SK-N-SH (cell line): ENCODE measurements around the gene WWOX. TPM values are rescaled to one million over a fixed set of nuclear protein-coding genes. Genes with fewer than 3 reads are reported as not detected.

Experiments used
- CTCF ChIA-PET: fragments of 300-600, 350-600 bp; formaldehyde crosslinking; extraction: SDS; loops from one replicate; lab custom pipeline; 2021; lab: Yijun Ruan, JAX
- POLR2A ChIA-PET: fragments of 350-600 bp; sonication (Branson Sonifier 250); formaldehyde crosslinking; extraction: SDS; loops from one replicate; lab custom pipeline; 2020; ENCODE audit warnings: antibody characterized with exemption, inconsistent platforms; lab: Yijun Ruan, JAX
- DNase-seq: peaks from one replicate; pipeline ENCODE4 v3.0.0; 2012
- H2AFZ ChIP-seq: fragments of 200-600 bp; sonication (generic); 2 replicates; pipeline ENCODE4 v1.8.1; 2016; ENCODE audit warnings: antibody characterized with exemption, mild to moderate bottlenecking, low read depth
- H3F3A ChIP-seq: fragments of 200-600 bp; sonication (generic); replicated peaks from 2 replicates; pipeline ENCODE3; 2016; ENCODE audit warnings: antibody characterized with exemption, mild to moderate bottlenecking; ENCODE audit not compliant: insufficient read depth
- H3K27ac ChIP-seq, 2 experiments: fragments of 200-500 bp in 1 of 2; fragments of 200-600 bp in 1 of 2; sonication (Bioruptor generic) in 1 of 2; sonication (generic), shearing (Covaris generic) in 1 of 2; 2 replicates each; pipeline versions ENCODE4 v1.5.1 to v1.6.1; 2014 to 2016; ENCODE audit warnings: low read depth in 2 of 2, inconsistent platforms in 1 of 2, low read length in 1 of 2, mild to moderate bottlenecking in 1 of 2, mixed read lengths in 1 of 2
- H3K27me3 ChIP-seq: fragments of 200-600 bp; sonication (generic), shearing (Covaris generic); 2 replicates; pipeline ENCODE4 v1.6.1; 2016; ENCODE audit warnings: mixed run types; ENCODE audit not compliant: insufficient read depth
- H3K36me3 ChIP-seq, 2 experiments: fragments of 200-500 bp in 1 of 2; fragments of 200-600 bp in 1 of 2; sonication (Bioruptor generic) in 1 of 2; sonication (generic) in 1 of 2; replicated peaks in 1 of 2; 2 replicates each; pipeline versions ENCODE3 to v1.5.1; 2014 to 2016; ENCODE audit warnings: low read length in 1 of 2, mild to moderate bottlenecking in 1 of 2; ENCODE audit not compliant: insufficient read depth in 2 of 2, control insufficient read depth in 1 of 2
- H3K4me1 ChIP-seq, 2 experiments: fragments of 200-500 bp in 1 of 2; fragments of 200-600 bp in 1 of 2; sonication (Bioruptor generic) in 1 of 2; sonication (generic), shearing (Covaris generic) in 1 of 2; 2 replicates each; pipeline versions ENCODE4 v1.5.1 to v1.6.1; 2014 to 2016; ENCODE audit warnings: low read depth in 1 of 2, low read length in 1 of 2, mixed run types in 1 of 2; ENCODE audit not compliant: insufficient read depth in 2 of 2, control insufficient read depth in 1 of 2
- H3K4me2 ChIP-seq: fragments of 200-600 bp; sonication (generic), shearing (Covaris generic); 2 replicates; pipeline ENCODE4 v1.6.1; 2017; ENCODE audit warnings: mixed run types
- H3K4me3 ChIP-seq, 2 experiments: fragments of 200-500 bp in 1 of 2; fragments of 200-600 bp in 1 of 2; sonication (Bioruptor generic) in 1 of 2; sonication (generic), shearing (Covaris generic) in 1 of 2; 2 replicates each; pipeline versions ENCODE4 v1.5.1 to v1.8.1; 2014 to 2016; ENCODE audit warnings: low read depth in 2 of 2, inconsistent platforms in 1 of 2, low read length in 1 of 2, mild to moderate bottlenecking in 1 of 2, mixed read lengths in 1 of 2, moderate library complexity in 1 of 2
- H3K79me2 ChIP-seq: fragments of 200-600 bp; sonication (generic); 2 replicates; pipeline ENCODE4 v1.8.1; 2017; ENCODE audit warnings: mild to moderate bottlenecking; ENCODE audit not compliant: insufficient read depth
- H3K9ac ChIP-seq: fragments of 200-600 bp; sonication (generic); 2 replicates; pipeline ENCODE4 v1.6.1; 2017; ENCODE audit warnings: mixed run types
- H3K9me2 ChIP-seq: fragments of 200-600 bp; sonication (generic); 2 replicates; pipeline ENCODE4 v1.6.1; 2017; ENCODE audit warnings: mixed run types
- H3K9me3 ChIP-seq: fragments of 200-600 bp; sonication (generic); 2 replicates; pipeline ENCODE4 v1.6.1; 2017; ENCODE audit warnings: mixed run types, mild to moderate bottlenecking, moderate library complexity
- H4K20me1 ChIP-seq: fragments of 200-600 bp; sonication (generic); 2 replicates; pipeline ENCODE4 v1.6.1; 2017; ENCODE audit warnings: mild to moderate bottlenecking, mixed run types; ENCODE audit not compliant: insufficient read depth
- ELF1 ChIP-seq: IDR thresholded peaks from 2 replicates; pipeline ENCODE4 v1.4.0; 2012
- EZH2phosphoT487 ChIP-seq: fragments of 200-600 bp; sonication (generic); IDR thresholded peaks from 2 replicates; pipeline ENCODE4 v1.6.1; 2017; ENCODE audit warnings: low read depth, mixed run types, mild to moderate bottlenecking, antibody characterized with exemption, moderate library complexity, borderline replicate concordance
- FOXM1 ChIP-seq: IDR thresholded peaks from 2 replicates; pipeline ENCODE4 v1.4.0; 2012; ENCODE audit warnings: low read depth, mild to moderate bottlenecking
- MAX ChIP-seq: IDR thresholded peaks from 2 replicates; pipeline ENCODE4 v1.4.0; 2012; ENCODE audit warnings: low read depth
- MEF2A ChIP-seq: IDR thresholded peaks from 2 replicates; pipeline ENCODE4 v1.4.0; 2012; ENCODE audit warnings: low read depth, borderline replicate concordance
- NFIC ChIP-seq: IDR thresholded peaks from 2 replicates; pipeline ENCODE4 v1.4.0; 2012; ENCODE audit warnings: borderline replicate concordance
- PBX3 ChIP-seq: IDR thresholded peaks from 2 replicates; pipeline ENCODE4; 2012
- RAD21 ChIP-seq: IDR thresholded peaks from 2 replicates; pipeline ENCODE4 v1.6.1; 2012; ENCODE audit warnings: mild to moderate bottlenecking, low read length
- RFX5 ChIP-seq: IDR thresholded peaks from 2 replicates; pipeline ENCODE4 v1.6.1; 2012; ENCODE audit warnings: mild to moderate bottlenecking, improper control_type of control experiment, low read length
- RXRA ChIP-seq: IDR thresholded peaks from 2 replicates; pipeline ENCODE4 v1.4.0; 2012; ENCODE audit warnings: low read depth, mild to moderate bottlenecking, borderline replicate concordance
- SMC3 ChIP-seq: IDR thresholded peaks from 2 replicates; pipeline ENCODE4 v1.6.1; 2012; ENCODE audit warnings: low read depth, low read length, improper control_type of control experiment
- TAF1 ChIP-seq: IDR thresholded peaks from 2 replicates; pipeline ENCODE4 v1.6.1; 2012; ENCODE audit warnings: low read depth, mild to moderate bottlenecking, low read length, moderate library complexity, borderline replicate concordance
- TCF12 ChIP-seq: IDR thresholded peaks from 2 replicates; pipeline ENCODE4 v1.4.0; 2012
- TEAD4 ChIP-seq: IDR thresholded peaks from 2 replicates; pipeline ENCODE4 v1.4.0; 2012; ENCODE audit warnings: mild to moderate bottlenecking, borderline replicate concordance; ENCODE audit not compliant: insufficient read depth
- USF1 ChIP-seq: IDR thresholded peaks from 2 replicates; pipeline ENCODE4 v1.4.0; 2012; ENCODE audit warnings: low read depth, borderline replicate concordance
- USF2 ChIP-seq: fragments of 150-350 bp; IDR thresholded peaks from 2 replicates; pipeline ENCODE4 v1.6.1; 2017; ENCODE audit warnings: antibody characterized with exemption, low read length, low read depth, borderline replicate concordance
- ZBTB33 ChIP-seq: IDR thresholded peaks from 2 replicates; pipeline ENCODE4 v1.4.0; 2012; ENCODE audit warnings: low read depth, borderline replicate concordance
- WGBS: methylation state at CpG from one replicate; pipeline ENCODE4 v1.1.6; 2017; ENCODE audit warnings: low lambda C conversion rate; 5-methylcytosine and 5-hydroxymethylcytosine counted together
- polyA plus RNA-seq, 3 experiments: library from polyadenylated mRNA; depleted of rRNA; stranded (reverse); fragments of >200 nt; gene quantifications; 2 replicates each; pipeline ENCODE4 v1.2.3, GENCODE V29; 2012

Gene WWOX
- polyA plus RNA-seq, 1 of the 3 experiments (the other 2 are of a cell fraction) = 10.8 TPM

GRCh38 chr16:78189121-78189520 lies 89.7 kb downstream of the WWOX start:
- CTCF ChIA-PET = no interaction called here
- WGBS = 88% methylated on average over 5 of the region's 7 CpGs
- no peaks in the 10 kb centered on the region for H4K20me1 ChIP-seq
- H3K9me3 ChIP-seq = no peaks in the 10 kb centered on the region
- no peak overlapping the region for H3K4me2 ChIP-seq
- TF ChIP-seq FOXM1 (no peak), EZH2phosphoT487 (no peak), TCF12 (no peak), USF2 (no peak), SMC3 (no peak), MAX (no peak), PBX3 (no peak), RFX5 (no peak), USF1 (no peak), TAF1 (no peak), NFIC (no peak), RXRA (no peak), ELF1 (no peak), TEAD4 (no peak), MEF2A (no peak), RAD21 (no peak), ZBTB33 (no peak)
- TF ChIP-seq, all 33 proteins: peak for 0
- Histone ChIP-seq H3K4me1 (peaks cover 6% of the 10 kb centered on the region in 2 experiments; a peak in 1 of 4 replicates), H3F3A (peaks cover 7% of the 10 kb centered on the region), H3K4me3 (no peak overlapping the region), H3K79me2 (no peaks in the 10 kb centered on the region), H3K27me3 (no peaks in the 10 kb centered on the region), H3K36me3 (no peaks in the 10 kb centered on the region), H3K9ac (no peak overlapping the region), H3K9me2 (no peaks in the 10 kb centered on the region), H2AFZ (no peak overlapping the region), H3K27ac (no peak overlapping the region)
- DNase-seq = no peak
- POLR2A ChIA-PET = no interaction called here
